ENCODE measurements around the gene CFAP52.

GRCh38 chr17:9661027-9661426 lies 84.6 kb downstream of the CFAP52 start:
- TF ChIP-seq POLR2A (IDR thresholded peaks at IDR 0.05): no peak
- TF ChIP-seq EP300 (IDR thresholded peaks at IDR 0.05): no peak
- TF ChIP-seq POLR2AphosphoS5 (IDR thresholded peaks at IDR 0.05): no peak
